HepG2 (cell line): ENCODE data around the gene CCDC57. TPM values are rescaled to one million over a fixed set of nuclear protein-coding genes. Genes with fewer than 3 reads are reported as not detected.

Source experiments
- E2F5 ChIP-seq: sonication (generic); formaldehyde crosslinking; conservative IDR thresholded peaks from 2 replicates; pipeline ENCODE4 v1.4.0; 2020; ENCODE audit warnings: missing genetic modification reagents
- JUN ChIP-seq: sonication (generic); formaldehyde crosslinking; IDR thresholded peaks from 2 replicates; pipeline ENCODE4 v1.4.0; 2020; ENCODE audit warnings: mild to moderate bottlenecking, missing genetic modification reagents
- MIER2 ChIP-seq: IDR thresholded peaks from 2 replicates; pipeline ENCODE4 v1.6.1; 2016; ENCODE audit warnings: missing biosample characterization, missing genetic modification reagents
- NR0B2 ChIP-seq: sonication (generic); formaldehyde crosslinking; IDR thresholded peaks from 2 replicates; pipeline ENCODE4 v1.4.0; 2020; ENCODE audit warnings: mild to moderate bottlenecking, missing genetic modification reagents
- PATZ1 ChIP-seq: sonication (generic); formaldehyde crosslinking; IDR thresholded peaks from 2 replicates; pipeline ENCODE4 v1.4.0; 2020; ENCODE audit warnings: missing genetic modification reagents
- PAXIP1 ChIP-seq: sonication (generic); formaldehyde crosslinking; conservative IDR thresholded peaks from 2 replicates; pipeline ENCODE4 v1.4.0; 2020; ENCODE audit warnings: mild to moderate bottlenecking, missing genetic modification reagents, moderate library complexity
- STAT6 ChIP-seq: sonication (generic); formaldehyde crosslinking; IDR thresholded peaks from 2 replicates; pipeline ENCODE4 v1.4.0; 2020; ENCODE audit warnings: missing genetic modification reagents, mild to moderate bottlenecking, borderline replicate concordance
- TARDBP ChIP-seq: sonication (generic); formaldehyde crosslinking; IDR thresholded peaks from 2 replicates; pipeline ENCODE4 v1.8.0; 2022; ENCODE audit warnings: mild to moderate bottlenecking, missing genetic modification reagents
- WIZ ChIP-seq: sonication (generic); formaldehyde crosslinking; IDR thresholded peaks from 2 replicates; pipeline ENCODE4 v1.5.1; 2020; ENCODE audit warnings: mild to moderate bottlenecking, missing genetic modification reagents
- ZBTB10 ChIP-seq: sonication (generic); formaldehyde crosslinking; IDR thresholded peaks from 2 replicates; pipeline ENCODE4 v1.4.0; 2020; ENCODE audit warnings: missing genetic modification reagents, borderline replicate concordance
- ZBTB39 ChIP-seq: sonication (generic); formaldehyde crosslinking; IDR thresholded peaks from 2 replicates; pipeline ENCODE4 v1.5.0; 2020; ENCODE audit warnings: missing genetic modification reagents
- ZNF792 ChIP-seq: IDR thresholded peaks from 2 replicates; pipeline ENCODE4 v1.6.1; 2016
- polyA plus RNA-seq, 8 experiments: library from polyadenylated mRNA; depleted of rRNA in 3 of 8; stranded (reverse) in 7 of 8; unstranded in 1 of 8; fragments of >200 nt; fragmentation: Illumina TruSeq in 4 of 8; extraction: Trizol in 4 of 8; gene quantifications; 2 replicates each; pipeline versions ENCODE4 v1.2.1 to v1.2.3, GENCODE V29; 2011 to 2016; ENCODE audit warnings: low read depth in 4 of 8, missing spikeins in 1 of 8, mixed read lengths in 1 of 8; ENCODE audit not compliant: insufficient read depth in 1 of 8
- total RNA-seq, 5 experiments: library from RNA; depleted of rRNA; stranded (reverse); fragments of >200 nt; fragmentation: Illumina TruSeq; extraction: Trizol; gene quantifications; 2 replicates each; pipeline ENCODE4 v1.2.3, GENCODE V29; 2016; ENCODE audit warnings: low read depth in 1 of 5

The CCDC57 gene
- total and polyA plus RNA-seq, 2 of the 13 experiments (the other 11 are each of a cell fraction or from before 2014, with no cell fraction given) = 59.3 to 59.9 TPM

GRCh38 chr17:82241926-82242697, 29.5 kb upstream of the CCDC57 start (continued):
- TF ChIP-seq E2F5 (peak; percentile 48; the same call in 1 of the 2 replicates), JUN (peak; percentile 60), ZBTB10 (CRISPR knock-in tag) (no peak), TARDBP (CRISPR knock-in tag) (no peak), NR0B2 (CRISPR knock-in tag) (peak; percentile 52; the same call in 1 of the 2 replicates), STAT6 (CRISPR knock-in tag) (0 out of 2 replicates have a peak, but pooled peaks have one; percentile 14), ZNF792 (CRISPR knock-in tag) (peak; percentile 59; the same call in 1 of the 2 replicates), PATZ1 (peak; percentile 77), WIZ (CRISPR knock-in tag) (no peak), PAXIP1 (CRISPR knock-in tag) (peak; percentile 27; the same call in 1 of the 2 replicates), MIER2 (CRISPR knock-in tag) (peak; percentile 53; the same call in 1 of the 2 replicates), ZBTB39 (CRISPR knock-in tag) (peak; percentile 73; the same call in 1 of the 2 replicates)
